Common myeloid progenitor, CD34-positive (primary cell): ENCODE measurements around the gene NAPA.

Experiments
- CTCF ChIA-PET: fragments of 350-600 bp; sonication (Branson Sonifier 250); formaldehyde crosslinking; loops from one replicate; lab custom pipeline; 2021; ENCODE audit warnings: antibody characterized with exemption; lab: Charles Lee
- POLR2A ChIA-PET: fragments of 350-600 bp; sonication (Branson Sonifier 250); formaldehyde crosslinking; loops from one replicate; lab custom pipeline; 2021; ENCODE audit warnings: antibody characterized with exemption; lab: Charles Lee
- DNase-seq, 3 donors: peaks; one replicate each; pipeline versions ENCODE4 v3.0.0 to v3.0.0-alpha.2; 2013
- H3K27ac ChIP-seq, 2 experiments: 1 replicate in 1 of 2; 2 replicates in 1 of 2; pipeline ENCODE4 v1.7.0; 2013; ENCODE audit warnings: inconsistent platforms in 2 of 2, low read length in 2 of 2, mild to moderate bottlenecking in 2 of 2, low read depth in 1 of 2, moderate library complexity in 1 of 2; ENCODE audit not compliant: severe bottlenecking in 2 of 2, insufficient read depth in 1 of 2, poor library complexity in 1 of 2
- H3K27me3 ChIP-seq, 5 experiments: replicated peaks in 2 of 5; 1 replicate in 3 of 5; 2 replicates in 2 of 5; pipeline versions ENCODE4 v1.6.1 to v1.7.0; 2013; ENCODE audit warnings: low read length in 4 of 5, mild to moderate bottlenecking in 2 of 5, moderate library complexity in 2 of 5, inconsistent platforms in 1 of 5; ENCODE audit not compliant: insufficient read depth in 5 of 5, control insufficient read depth in 4 of 5
- H3K36me3 ChIP-seq, 4 experiments: 1 replicate in 2 of 4; 2 replicates in 2 of 4; pipeline versions ENCODE4 v1.6.1 to v1.7.0; 2013; ENCODE audit warnings: low read length in 3 of 4, control low read depth in 1 of 4, mild to moderate bottlenecking in 1 of 4; ENCODE audit not compliant: control insufficient read depth in 4 of 4, insufficient read depth in 4 of 4
- H3K4me1 ChIP-seq, 4 experiments: 1 replicate in 3 of 4; 2 replicates in 1 of 4; pipeline versions ENCODE4 v1.6.1 to v1.7.1; 2013; ENCODE audit warnings: low read length in 3 of 4, mild to moderate bottlenecking in 3 of 4, control low read depth in 1 of 4, inconsistent platforms in 1 of 4, moderate library complexity in 1 of 4; ENCODE audit not compliant: control insufficient read depth in 4 of 4, insufficient read depth in 4 of 4; ENCODE audit errors: control extremely low read depth in 1 of 4
- H3K4me3 ChIP-seq, 7 experiments: 1 replicate in 4 of 7; 2 replicates in 3 of 7; pipeline versions ENCODE4 v1.5.1 to v1.7.0; 2013; ENCODE audit warnings: mild to moderate bottlenecking in 7 of 7, low read length in 6 of 7, moderate library complexity in 6 of 7, inconsistent platforms in 2 of 7, low read depth in 2 of 7, control low read depth in 1 of 7; ENCODE audit not compliant: insufficient read depth in 4 of 7, control insufficient read depth in 1 of 7; ENCODE audit errors: extremely low read depth in 1 of 7
- H3K9me3 ChIP-seq, 5 experiments: 1 replicate in 4 of 5; 2 replicates in 1 of 5; pipeline versions ENCODE4 v1.6.1 to v1.7.1; 2013; ENCODE audit warnings: low read length in 4 of 5, mild to moderate bottlenecking in 2 of 5, inconsistent platforms in 1 of 5, low read depth in 1 of 5, moderate library complexity in 1 of 5; ENCODE audit not compliant: control insufficient read depth in 4 of 5, insufficient read depth in 2 of 5; ENCODE audit errors: control extremely low read depth in 1 of 5
- WGBS: methylation state at CpG from one replicate; pipeline ENCODE4 v1.1.5; 2013; ENCODE audit not compliant: insufficient coverage; 5-methylcytosine and 5-hydroxymethylcytosine counted together

Gene NAPA

GRCh38 chr19:47547199-47547598 lies 32.3 kb upstream of the NAPA start:
- WGBS, result 80% methylated on average over 1 of the region's 2 CpGs
- Histone ChIP-seq H3K9me3 (no peaks in the 10 kb centered on the region), H3K27me3 (peaks cover 0 to 37% (median 11%) of the 10 kb centered on the region in 5 experiments), H3K4me1 (peaks cover 0 to 10% (median 2%) of the 10 kb centered on the region in 4 experiments), H3K4me3 (no peak overlapping the region), H3K27ac (no peak overlapping the region), H3K36me3 (no peaks in the 10 kb centered on the region)
- no peak for DNase-seq
- ChIA-PET POLR2A (no interaction called here), CTCF (no interaction called here)

GRCh38 chr19:47545061-47545948 lies 30.4 kb upstream of the NAPA start:
- Histone ChIP-seq H3K27ac (no peak overlapping the region), H3K36me3 (no peaks in the 10 kb centered on the region), H3K4me3 (peak overlapping the region in 3 of 7 experiments; percentile 24 to 50 (median 36)), H3K27me3 (peaks cover 0 to 37% (median 11%) of the 10 kb centered on the region in 5 experiments), H3K9me3 (no peaks in the 10 kb centered on the region), H3K4me1 (peaks cover 0 to 10% (median 9%) of the 10 kb centered on the region in 4 experiments)
- ChIA-PET POLR2A (interaction anchor here (1.0 kb wide), 1 partner anchor 62 kb away, joined by 3 read pairs; the partner anchor contains the start of gene KPTN), CTCF (no interaction called here)
- WGBS, result 28% methylated on average over 65 of the region's 75 CpGs
- DNase-seq, result peak in 1 of 3 donors; percentile 17

GRCh38 chr19:47544476-47544875 lies 29.6 kb upstream of the NAPA start:
- H3K4me1 ChIP-seq, result peaks cover 0 to 10% (median 9%) of the 10 kb centered on the region in 4 experiments
- no peak for DNase-seq
- CTCF ChIA-PET, result no interaction called here
- no peaks in the 10 kb centered on the region for H3K9me3 ChIP-seq
- H3K4me3 ChIP-seq, result no peak overlapping the region
- no peaks in the 10 kb centered on the region for H3K36me3 ChIP-seq
- WGBS, result 93% methylated on average over 17 of the region's 22 CpGs
- POLR2A ChIA-PET, result no interaction called here
- H3K27ac ChIP-seq, result no peak overlapping the region
- H3K27me3 ChIP-seq, result peaks cover 0 to 37% (median 11%) of the 10 kb centered on the region in 5 experiments

GRCh38 chr19:47544075-47544474 lies 29.2 kb upstream of the NAPA start:
- Histone ChIP-seq H3K36me3 (no peaks in the 10 kb centered on the region), H3K27me3 (peaks cover 0 to 37% (median 11%) of the 10 kb centered on the region in 5 experiments), H3K4me1 (peaks cover 0 to 10% (median 9%) of the 10 kb centered on the region in 4 experiments), H3K4me3 (no peak overlapping the region), H3K9me3 (no peaks in the 10 kb centered on the region), H3K27ac (no peak overlapping the region)
- POLR2A ChIA-PET, result no interaction called here
- 97% methylated on average over 18 of the region's 18 CpGs for WGBS
- CTCF ChIA-PET, result no interaction called here
- no peak for DNase-seq

- no peak for DNase-seq
- Histone ChIP-seq H3K27ac (no peak overlapping the region), H3K27me3 (peaks cover 0 to 31% (median 9%) of the 10 kb centered on the region in 5 experiments), H3K4me3 (no peak overlapping the region), H3K9me3 (no peaks in the 10 kb centered on the region), H3K36me3 (no peaks in the 10 kb centered on the region), H3K4me1 (peaks cover 0 to 10% (median 9%) of the 10 kb centered on the region in 4 experiments)
- CTCF ChIA-PET, result interaction anchor here (1.3 kb wide), 1 partner anchor 27 kb away, joined by 3 read pairs; no protein-coding TSS in a partner anchor
- 97% methylated on average over 5 of the region's 9 CpGs for WGBS
- POLR2A ChIA-PET, result no interaction called here
These were observed 27.2 kb upstream of the NAPA start for GRCh38 chr19:47542030-47542475.

GRCh38 chr19:47541518-47541917 lies 26.7 kb upstream of the NAPA start:
- Histone ChIP-seq H3K4me1 (peaks cover 0 to 10% (median 9%) of the 10 kb centered on the region in 4 experiments), H3K36me3 (no peaks in the 10 kb centered on the region), H3K27me3 (peaks cover 0 to 30% (median 9%) of the 10 kb centered on the region in 5 experiments), H3K4me3 (no peak overlapping the region), H3K27ac (no peak overlapping the region), H3K9me3 (no peaks in the 10 kb centered on the region)
- peak; percentile 37 to 78 (median 70) for DNase-seq
- POLR2A ChIA-PET, result no interaction called here
- CTCF ChIA-PET, result no interaction called here
- 0% methylated on average over 2 of the region's 6 CpGs for WGBS

- H3K4me1 ChIP-seq, result peaks cover 0 to 10% (median 9%) of the 10 kb centered on the region in 4 experiments
- H3K27ac ChIP-seq, result no peak overlapping the region
- H3K36me3 ChIP-seq, result no peaks in the 10 kb centered on the region
- H3K4me3 ChIP-seq, result no peak overlapping the region
- CTCF ChIA-PET, result no interaction called here
- H3K9me3 ChIP-seq, result no peaks in the 10 kb centered on the region
- WGBS, result 100% methylated on average over 1 of the region's 4 CpGs
- POLR2A ChIA-PET, result no interaction called here
- H3K27me3 ChIP-seq, result peaks cover 0 to 25% (median 9%) of the 10 kb centered on the region in 5 experiments
- DNase-seq, result peak in 1 of 3 donors; percentile 23
These were observed 25.9 kb upstream of the NAPA start for GRCh38 chr19:47540748-47541147.
